SK-N-SH treated with all-trans-retinoic acid at 6 μM for 48 hours (cell line): ENCODE measurements around the gene SNX9.

Source experiments
- ATAC-seq: fragments of 200-7000 bp; cut with Tn5 transposase; 3 replicates; pipeline ENCODE4 v1.9.1; 2020; ENCODE audit warnings: mild to moderate bottlenecking, moderate library complexity
- SNAI2 ChIP-seq: fragments of 250-450 bp; sonication (Bioruptor Pico); IDR thresholded peaks from 2 replicates; pipeline ENCODE4 v1.5.0; 2020; ENCODE audit warnings: mild to moderate bottlenecking, moderate library complexity
- TOX ChIP-seq: fragments of 250-450 bp; sonication (Bioruptor Pico); IDR thresholded peaks from 2 replicates; pipeline ENCODE4 v1.8.0; 2021; ENCODE audit warnings: mild to moderate bottlenecking, moderate library complexity, borderline replicate concordance
- ZNF565 ChIP-seq: fragments of 450-650 bp; formaldehyde crosslinking; conservative IDR thresholded peaks from 2 replicates; pipeline ENCODE4 v1.5.0; 2020; ENCODE audit warnings: low read depth, mild to moderate bottlenecking, moderate library complexity
- TF ChIP-seq, protein P1 (sequence below): fragments of 250-450 bp; sonication (Bioruptor Pico); IDR thresholded peaks from 2 replicates; pipeline ENCODE4 v1.5.1; 2021; ENCODE audit warnings: mild to moderate bottlenecking, moderate library complexity
- TF ChIP-seq, protein P2 (sequence below): fragments of 250-450 bp; sonication (Bioruptor Pico); IDR thresholded peaks from 2 replicates; pipeline ENCODE4 v1.8.0; 2021; ENCODE audit warnings: low read depth, mild to moderate bottlenecking, moderate library complexity, borderline replicate concordance
- TF ChIP-seq, protein P3 (sequence below): fragments of 250-450 bp; sonication (Bioruptor Pico); IDR thresholded peaks from 2 replicates; pipeline ENCODE4 v1.5.0; 2020; ENCODE audit warnings: mild to moderate bottlenecking, moderate library complexity

The SNX9 gene

DNA sequence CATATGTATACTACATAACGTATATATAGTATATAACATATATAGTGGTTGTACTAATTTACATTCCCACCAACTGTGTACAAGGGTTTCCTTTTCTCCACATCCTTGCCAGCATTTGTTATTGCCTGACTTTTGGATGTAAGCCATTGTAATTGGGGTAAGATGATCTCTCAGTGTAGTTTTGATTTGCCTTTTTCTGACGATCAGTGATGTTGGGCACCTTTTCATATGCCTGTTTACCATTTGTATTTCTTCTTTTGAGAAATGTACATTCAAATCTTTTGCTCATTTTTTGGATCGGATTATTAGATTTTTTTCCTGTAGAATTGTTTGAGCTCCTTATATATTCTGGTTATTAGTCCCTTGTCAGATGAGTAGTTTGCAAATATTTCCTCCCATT, 170.0 kb downstream of the SNX9 start (continued):
- TF ChIP-seq, protein P1, sequence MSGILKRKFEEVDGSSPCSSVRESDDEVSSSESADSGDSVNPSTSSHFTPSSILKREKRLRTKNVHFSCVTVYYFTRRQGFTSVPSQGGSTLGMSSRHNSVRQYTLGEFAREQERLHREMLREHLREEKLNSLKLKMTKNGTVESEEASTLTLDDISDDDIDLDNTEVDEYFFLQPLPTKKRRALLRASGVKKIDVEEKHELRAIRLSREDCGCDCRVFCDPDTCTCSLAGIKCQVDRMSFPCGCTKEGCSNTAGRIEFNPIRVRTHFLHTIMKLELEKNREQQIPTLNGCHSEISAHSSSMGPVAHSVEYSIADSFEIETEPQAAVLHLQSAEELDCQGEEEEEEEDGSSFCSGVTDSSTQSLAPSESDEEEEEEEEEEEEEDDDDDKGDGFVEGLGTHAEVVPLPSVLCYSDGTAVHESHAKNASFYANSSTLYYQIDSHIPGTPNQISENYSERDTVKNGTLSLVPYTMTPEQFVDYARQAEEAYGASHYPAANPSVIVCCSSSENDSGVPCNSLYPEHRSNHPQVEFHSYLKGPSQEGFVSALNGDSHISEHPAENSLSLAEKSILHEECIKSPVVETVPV (CRISPR knock-in tag): no peak
- no peak for TF ChIP-seq SNAI2 (CRISPR knock-in tag)
- TF ChIP-seq, protein P2, sequence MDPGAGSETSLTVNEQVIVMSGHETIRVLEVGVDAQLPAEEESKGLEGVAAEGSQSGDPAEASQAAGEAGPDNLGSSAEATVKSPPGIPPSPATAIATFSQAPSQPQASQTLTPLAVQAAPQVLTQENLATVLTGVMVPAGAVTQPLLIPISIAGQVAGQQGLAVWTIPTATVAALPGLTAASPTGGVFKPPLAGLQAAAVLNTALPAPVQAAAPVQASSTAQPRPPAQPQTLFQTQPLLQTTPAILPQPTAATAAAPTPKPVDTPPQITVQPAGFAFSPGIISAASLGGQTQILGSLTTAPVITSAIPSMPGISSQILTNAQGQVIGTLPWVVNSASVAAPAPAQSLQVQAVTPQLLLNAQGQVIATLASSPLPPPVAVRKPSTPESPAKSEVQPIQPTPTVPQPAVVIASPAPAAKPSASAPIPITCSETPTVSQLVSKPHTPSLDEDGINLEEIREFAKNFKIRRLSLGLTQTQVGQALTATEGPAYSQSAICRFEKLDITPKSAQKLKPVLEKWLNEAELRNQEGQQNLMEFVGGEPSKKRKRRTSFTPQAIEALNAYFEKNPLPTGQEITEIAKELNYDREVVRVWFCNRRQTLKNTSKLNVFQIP (CRISPR knock-in tag): no peak

DNA sequence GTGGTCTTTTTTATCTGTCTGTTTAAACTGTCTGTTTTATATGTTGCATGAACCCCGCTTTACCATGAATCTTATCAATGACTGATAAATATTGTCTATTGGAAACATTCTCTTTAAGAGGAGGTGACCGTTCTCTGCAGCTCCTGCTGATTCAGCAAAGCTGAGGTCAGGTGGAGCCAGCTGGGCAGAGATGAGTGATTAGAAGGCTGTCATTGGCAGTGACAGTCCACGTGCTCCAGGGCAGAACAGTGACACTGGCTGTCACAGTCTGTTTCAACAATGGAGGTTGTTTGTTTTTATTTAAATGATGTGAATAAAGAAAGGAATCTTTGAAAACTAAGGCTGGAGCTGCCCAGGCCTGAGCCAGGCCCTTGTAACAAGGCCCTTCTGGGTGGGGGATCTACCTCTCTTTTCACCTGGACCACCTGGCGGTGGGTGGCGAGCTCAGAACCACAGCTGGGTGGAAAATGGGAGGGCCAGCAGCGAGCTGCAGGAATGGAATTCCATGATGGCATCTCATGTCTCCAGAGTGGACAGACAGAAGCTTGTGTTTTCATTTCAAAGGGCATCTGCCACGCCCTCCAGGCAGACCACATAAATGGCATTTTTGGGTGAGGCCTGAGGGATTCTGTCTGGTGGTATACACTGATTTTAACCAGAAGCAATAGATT, 171.2 kb downstream of the SNX9 start:
- ATAC-seq: no peak
- TF ChIP-seq ZNF565 (CRISPR knock-in tag) (no peak), TOX (no peak)
- TF ChIP-seq, protein P3, sequence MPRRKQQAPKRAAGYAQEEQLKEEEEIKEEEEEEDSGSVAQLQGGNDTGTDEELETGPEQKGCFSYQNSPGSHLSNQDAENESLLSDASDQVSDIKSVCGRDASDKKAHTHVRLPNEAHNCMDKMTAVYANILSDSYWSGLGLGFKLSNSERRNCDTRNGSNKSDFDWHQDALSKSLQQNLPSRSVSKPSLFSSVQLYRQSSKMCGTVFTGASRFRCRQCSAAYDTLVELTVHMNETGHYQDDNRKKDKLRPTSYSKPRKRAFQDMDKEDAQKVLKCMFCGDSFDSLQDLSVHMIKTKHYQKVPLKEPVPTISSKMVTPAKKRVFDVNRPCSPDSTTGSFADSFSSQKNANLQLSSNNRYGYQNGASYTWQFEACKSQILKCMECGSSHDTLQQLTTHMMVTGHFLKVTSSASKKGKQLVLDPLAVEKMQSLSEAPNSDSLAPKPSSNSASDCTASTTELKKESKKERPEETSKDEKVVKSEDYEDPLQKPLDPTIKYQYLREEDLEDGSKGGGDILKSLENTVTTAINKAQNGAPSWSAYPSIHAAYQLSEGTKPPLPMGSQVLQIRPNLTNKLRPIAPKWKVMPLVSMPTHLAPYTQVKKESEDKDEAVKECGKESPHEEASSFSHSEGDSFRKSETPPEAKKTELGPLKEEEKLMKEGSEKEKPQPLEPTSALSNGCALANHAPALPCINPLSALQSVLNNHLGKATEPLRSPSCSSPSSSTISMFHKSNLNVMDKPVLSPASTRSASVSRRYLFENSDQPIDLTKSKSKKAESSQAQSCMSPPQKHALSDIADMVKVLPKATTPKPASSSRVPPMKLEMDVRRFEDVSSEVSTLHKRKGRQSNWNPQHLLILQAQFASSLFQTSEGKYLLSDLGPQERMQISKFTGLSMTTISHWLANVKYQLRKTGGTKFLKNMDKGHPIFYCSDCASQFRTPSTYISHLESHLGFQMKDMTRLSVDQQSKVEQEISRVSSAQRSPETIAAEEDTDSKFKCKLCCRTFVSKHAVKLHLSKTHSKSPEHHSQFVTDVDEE (CRISPR knock-in tag): no peak
- TF ChIP-seq, protein P2 (CRISPR knock-in tag): no peak
